ENCODE data around the gene PDE9A. TPM values are rescaled to one million over a fixed set of nuclear protein-coding genes. Genes with fewer than 3 reads are reported as not detected.
"Not testable (repeated sequence)": the region's sequence is repeated elsewhere in the genome, so short reads cannot be mapped to it uniquely, and the experiment has no call there.

The PDE9A gene
- total RNA-seq, 1 donor from 2014 or later: 1.6 TPM

- Histone ChIP-seq H3K27me3 (ENCODE audit: control insufficient read depth in 3 of 3, insufficient read depth in 3 of 3, low read length in 3 of 3) (peaks cover 6 to 23% (median 14%) of the 10 kb centered on the region in 3 donors), H3K4me1 (ENCODE audit: control insufficient read depth in 3 of 3, insufficient read depth in 3 of 3, low read length in 3 of 3) (no peaks in the 10 kb centered on the region), H3K27ac (ENCODE audit: low read depth, low read length) (no peak overlapping the region), H3K9ac (ENCODE audit: low read depth in 1 of 3, low read length in 3 of 3) (no peak overlapping the region), H3K4me3 (ENCODE audit: low read length in 3 of 3) (no peak overlapping the region), H3K9me3 (ENCODE audit: control insufficient read depth in 3 of 3, low read length in 3 of 3) (no peaks in the 10 kb centered on the region), H3K36me3 (ENCODE audit: control insufficient read depth in 3 of 3, insufficient read depth in 3 of 3, low read length in 3 of 3) (no peaks in the 10 kb centered on the region)
Measured at GRCh38 chr21:42797522-42797921, 144.1 kb downstream of the PDE9A start.

DNA sequence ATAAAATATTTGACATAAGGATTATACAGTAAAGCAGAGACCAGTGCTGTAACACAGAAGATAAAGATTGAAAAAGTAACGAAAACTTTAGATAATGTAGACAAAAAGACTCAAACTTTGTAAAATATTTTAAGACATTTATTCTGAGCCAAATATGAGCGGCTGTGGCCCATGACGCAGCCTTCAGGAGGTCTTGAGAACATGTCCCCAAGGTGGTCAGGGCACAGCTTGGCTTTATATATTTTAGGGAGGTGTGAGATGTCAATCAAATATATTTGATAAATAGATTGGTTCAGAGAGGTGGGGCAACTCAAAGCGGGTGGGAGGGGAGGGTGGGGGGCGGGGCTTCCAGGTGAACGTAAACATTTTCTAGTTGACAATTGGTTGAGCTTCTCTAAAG is 144.7 kb downstream of the PDE9A start:
- no peaks in the 10 kb centered on the region for H3K9me3 ChIP-seq (ENCODE audit: control insufficient read depth in 3 of 3, low read length in 3 of 3)
- H3K4me3 ChIP-seq (ENCODE audit: low read length in 3 of 3): no peak overlapping the region
- H3K4me1 ChIP-seq (ENCODE audit: control insufficient read depth in 3 of 3, insufficient read depth in 3 of 3, low read length in 3 of 3): no peaks in the 10 kb centered on the region
- peaks cover 6 to 23% (median 14%) of the 10 kb centered on the region in 3 donors for H3K27me3 ChIP-seq (ENCODE audit: control insufficient read depth in 3 of 3, insufficient read depth in 3 of 3, low read length in 3 of 3)
- no peaks in the 10 kb centered on the region for H3K36me3 ChIP-seq (ENCODE audit: control insufficient read depth in 3 of 3, insufficient read depth in 3 of 3, low read length in 3 of 3)
- H3K9ac ChIP-seq (ENCODE audit: low read depth in 1 of 3, low read length in 3 of 3): no peak overlapping the region
- no peak overlapping the region for H3K27ac ChIP-seq (ENCODE audit: low read depth, low read length)

DNA sequence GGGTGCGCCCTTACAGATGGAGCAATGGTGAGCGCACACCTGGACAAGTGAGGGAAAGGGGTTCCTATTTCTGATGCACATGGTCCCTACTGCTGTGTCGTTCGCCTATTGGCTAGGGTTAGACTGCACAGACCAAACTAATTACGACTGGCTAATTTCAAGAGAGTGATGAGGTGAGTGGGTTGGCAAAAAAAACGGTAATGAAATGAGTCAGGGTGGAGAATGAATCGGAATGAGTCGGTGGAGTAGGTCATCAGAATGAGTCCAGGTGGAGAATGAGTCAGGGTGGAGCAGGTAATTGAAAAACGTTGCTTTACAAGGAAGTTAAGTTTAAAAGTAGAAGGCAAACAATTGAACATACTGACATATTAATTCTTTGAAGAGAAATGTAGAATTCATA is 146.1 kb downstream of the PDE9A start:
- Histone ChIP-seq H3K27ac (ENCODE audit: low read depth, low read length) (no peak overlapping the region), H3K4me3 (ENCODE audit: low read length in 3 of 3) (no peak overlapping the region), H3K9ac (ENCODE audit: low read depth in 1 of 3, low read length in 3 of 3) (no peak overlapping the region), H3K27me3 (ENCODE audit: control insufficient read depth in 3 of 3, insufficient read depth in 3 of 3, low read length in 3 of 3) (peaks cover 0 to 18% (median 6%) of the 10 kb centered on the region in 3 donors), H3K9me3 (ENCODE audit: control insufficient read depth in 3 of 3, low read length in 3 of 3) (no peaks in the 10 kb centered on the region), H3K4me1 (ENCODE audit: control insufficient read depth in 3 of 3, insufficient read depth in 3 of 3, low read length in 3 of 3) (no peaks in the 10 kb centered on the region), H3K36me3 (ENCODE audit: control insufficient read depth in 3 of 3, insufficient read depth in 3 of 3, low read length in 3 of 3) (no peaks in the 10 kb centered on the region)

DNA sequence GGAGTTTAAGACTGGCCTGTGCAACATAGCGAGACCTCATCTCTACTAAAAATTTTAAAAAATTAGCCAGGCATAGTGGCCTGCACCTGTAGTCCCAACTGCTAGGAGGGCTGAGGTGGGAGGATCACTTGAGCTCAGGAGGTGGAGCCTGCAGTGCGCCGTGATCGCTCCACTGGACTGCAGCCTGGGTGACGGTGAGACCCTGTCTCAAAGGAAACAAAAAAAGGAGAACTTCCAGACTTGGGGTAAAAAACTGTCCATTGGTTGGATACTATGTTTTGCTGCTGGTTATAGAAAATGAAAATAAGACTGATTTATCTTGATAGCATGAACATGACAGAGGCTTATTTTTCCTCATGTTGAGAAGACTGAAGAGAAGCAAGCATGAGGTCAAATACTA is 146.5 kb downstream of the PDE9A start:
- no peak overlapping the region for H3K4me3 ChIP-seq (ENCODE audit: low read length in 3 of 3)
- H3K9me3 ChIP-seq (ENCODE audit: control insufficient read depth in 3 of 3, low read length in 3 of 3): no peaks in the 10 kb centered on the region
- no peaks in the 10 kb centered on the region for H3K36me3 ChIP-seq (ENCODE audit: control insufficient read depth in 3 of 3, insufficient read depth in 3 of 3, low read length in 3 of 3)
- H3K9ac ChIP-seq (ENCODE audit: low read depth in 1 of 3, low read length in 3 of 3): no peak overlapping the region
- H3K27ac ChIP-seq (ENCODE audit: low read depth, low read length): no peak overlapping the region
- no peaks in the 10 kb centered on the region for H3K4me1 ChIP-seq (ENCODE audit: control insufficient read depth in 3 of 3, insufficient read depth in 3 of 3, low read length in 3 of 3)
- peaks cover 0 to 14% (median 3%) of the 10 kb centered on the region in 3 donors for H3K27me3 ChIP-seq (ENCODE audit: control insufficient read depth in 3 of 3, insufficient read depth in 3 of 3, low read length in 3 of 3)

DNA sequence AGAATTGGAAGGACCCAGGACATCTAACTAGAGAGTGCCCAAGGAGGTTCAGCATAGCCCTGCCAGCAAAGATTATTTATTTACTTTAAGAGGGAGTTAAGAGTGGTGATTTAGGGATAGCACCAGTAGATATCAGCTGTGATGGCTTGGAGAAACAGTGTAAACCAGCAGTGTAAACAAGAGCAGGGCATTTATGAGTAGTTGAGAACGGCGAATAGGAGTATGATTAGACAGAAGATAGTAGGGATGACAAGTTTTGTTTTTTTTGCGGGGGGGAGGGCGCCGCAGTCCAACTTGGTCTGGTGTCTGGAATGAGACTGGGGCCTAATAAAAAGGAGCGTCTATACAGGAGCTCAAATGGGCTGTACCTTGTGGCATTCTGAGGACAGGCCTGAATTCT is 148.2 kb downstream of the PDE9A start:
- H3K27me3 ChIP-seq (ENCODE audit: control insufficient read depth in 3 of 3, insufficient read depth in 3 of 3, low read length in 3 of 3); H3K9ac ChIP-seq (ENCODE audit: low read depth in 1 of 3, low read length in 3 of 3); H3K36me3 ChIP-seq (ENCODE audit: control insufficient read depth in 3 of 3, insufficient read depth in 3 of 3, low read length in 3 of 3); H3K4me3 ChIP-seq (ENCODE audit: low read length in 3 of 3); H3K4me1 ChIP-seq (ENCODE audit: control insufficient read depth in 3 of 3, insufficient read depth in 3 of 3, low read length in 3 of 3); H3K9me3 ChIP-seq (ENCODE audit: control insufficient read depth in 3 of 3, low read length in 3 of 3); H3K27ac ChIP-seq (ENCODE audit: low read depth, low read length): not testable (repeated sequence)

- H3K36me3 ChIP-seq (ENCODE audit: control insufficient read depth in 3 of 3, insufficient read depth in 3 of 3, low read length in 3 of 3): no peaks in the 10 kb centered on the region
- no peak overlapping the region for H3K27ac ChIP-seq (ENCODE audit: low read depth, low read length)
Measured at GRCh38 chr21:42806509-42807140, 153.2 kb downstream of the PDE9A start.

GRCh38 chr21:42807293-42807895 is 154.0 kb downstream of the PDE9A start:
- not testable (repeated sequence) for H3K36me3 ChIP-seq (ENCODE audit: control insufficient read depth in 3 of 3, insufficient read depth in 3 of 3, low read length in 3 of 3); H3K9me3 ChIP-seq (ENCODE audit: control insufficient read depth in 3 of 3, low read length in 3 of 3); H3K4me1 ChIP-seq (ENCODE audit: control insufficient read depth in 3 of 3, insufficient read depth in 3 of 3, low read length in 3 of 3); H3K27ac ChIP-seq (ENCODE audit: low read depth, low read length); H3K9ac ChIP-seq (ENCODE audit: low read depth in 1 of 3, low read length in 3 of 3); H3K4me3 ChIP-seq (ENCODE audit: low read length in 3 of 3)
- H3K27me3 ChIP-seq (ENCODE audit: control insufficient read depth in 3 of 3, insufficient read depth in 3 of 3, low read length in 3 of 3): peaks cover 13 to 20% (median 16%) of the 10 kb centered on the region in 3 donors

More at GRCh38 chr21:42806509-42807140, 153.2 kb downstream of the PDE9A start:
- Histone ChIP-seq H3K9ac (ENCODE audit: low read depth in 1 of 3, low read length in 3 of 3) (no peak overlapping the region), H3K27me3 (ENCODE audit: control insufficient read depth in 3 of 3, insufficient read depth in 3 of 3, low read length in 3 of 3) (peaks cover 13 to 20% (median 16%) of the 10 kb centered on the region in 3 donors), H3K4me1 (ENCODE audit: control insufficient read depth in 3 of 3, insufficient read depth in 3 of 3, low read length in 3 of 3) (no peaks in the 10 kb centered on the region), H3K4me3 (ENCODE audit: low read length in 3 of 3) (no peak overlapping the region), H3K9me3 (ENCODE audit: control insufficient read depth in 3 of 3, low read length in 3 of 3) (no peaks in the 10 kb centered on the region)

GRCh38 chr21:42807938-42808613 is 154.7 kb downstream of the PDE9A start:
- Histone ChIP-seq H3K4me1 (ENCODE audit: control insufficient read depth in 3 of 3, insufficient read depth in 3 of 3, low read length in 3 of 3) (no peaks in the 10 kb centered on the region), H3K9me3 (ENCODE audit: control insufficient read depth in 3 of 3, low read length in 3 of 3) (no peaks in the 10 kb centered on the region), H3K27ac (ENCODE audit: low read depth, low read length) (no peak overlapping the region), H3K36me3 (ENCODE audit: control insufficient read depth in 3 of 3, insufficient read depth in 3 of 3, low read length in 3 of 3) (no peaks in the 10 kb centered on the region), H3K27me3 (ENCODE audit: control insufficient read depth in 3 of 3, insufficient read depth in 3 of 3, low read length in 3 of 3) (peaks cover 13 to 20% (median 16%) of the 10 kb centered on the region in 3 donors), H3K4me3 (ENCODE audit: low read length in 3 of 3) (no peak overlapping the region), H3K9ac (ENCODE audit: low read depth in 1 of 3, low read length in 3 of 3) (no peak overlapping the region)

GRCh38 chr21:42809171-42809570 is 155.8 kb downstream of the PDE9A start:
- Histone ChIP-seq H3K9ac (ENCODE audit: low read depth in 1 of 3, low read length in 3 of 3) (no peak overlapping the region), H3K27ac (ENCODE audit: low read depth, low read length) (no peak overlapping the region), H3K27me3 (ENCODE audit: control insufficient read depth in 3 of 3, insufficient read depth in 3 of 3, low read length in 3 of 3) (peaks cover 13 to 20% (median 16%) of the 10 kb centered on the region in 3 donors)

More at GRCh38 chr21:42809171-42809570, 155.8 kb downstream of the PDE9A start:
- no peaks in the 10 kb centered on the region for H3K36me3 ChIP-seq (ENCODE audit: control insufficient read depth in 3 of 3, insufficient read depth in 3 of 3, low read length in 3 of 3)
- H3K9me3 ChIP-seq (ENCODE audit: control insufficient read depth in 3 of 3, low read length in 3 of 3): no peaks in the 10 kb centered on the region
- H3K4me3 ChIP-seq (ENCODE audit: low read length in 3 of 3): no peak overlapping the region
- no peaks in the 10 kb centered on the region for H3K4me1 ChIP-seq (ENCODE audit: control insufficient read depth in 3 of 3, insufficient read depth in 3 of 3, low read length in 3 of 3)
